ENCODE results near the gene MND1. TPM values are rescaled to one million over a fixed set of nuclear protein-coding genes. Genes with fewer than 3 reads are reported as not detected.

The MND1 gene
- total and polyA plus RNA-seq, 2 of the 8 experiments (the other 6 are each of a cell fraction or from before 2014, with no cell fraction given): 4.4 to 26.2 TPM

DNA sequence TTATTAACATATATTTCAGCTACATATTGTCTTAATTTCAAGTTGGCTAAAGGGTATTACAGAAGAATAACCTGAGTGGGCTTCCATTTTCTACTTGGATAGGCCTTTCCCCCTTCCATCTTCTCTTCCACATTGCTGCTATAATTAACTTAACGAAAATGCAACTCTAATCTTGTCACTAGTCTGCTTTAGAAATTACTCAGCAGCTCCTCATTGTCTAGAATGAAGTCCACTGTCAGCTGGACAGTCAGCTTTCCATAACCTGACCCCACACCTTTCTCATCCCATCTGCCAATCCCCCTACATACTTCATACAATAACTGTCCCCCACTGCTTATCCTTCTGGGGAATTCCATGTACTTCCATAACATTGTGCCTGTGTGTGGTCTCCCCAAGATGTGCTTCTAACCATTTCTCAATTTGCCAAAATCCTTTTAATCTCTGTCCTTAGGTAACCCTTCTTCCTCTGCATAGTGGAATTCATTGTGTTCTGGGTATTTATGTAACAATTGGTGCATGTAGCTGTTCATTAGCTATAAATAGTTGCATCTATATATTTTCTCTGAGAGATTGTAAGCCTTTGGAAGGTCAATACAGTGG, 4.8 kb downstream of the MND1 start (continued):
- TF ChIP-seq, protein P1, sequence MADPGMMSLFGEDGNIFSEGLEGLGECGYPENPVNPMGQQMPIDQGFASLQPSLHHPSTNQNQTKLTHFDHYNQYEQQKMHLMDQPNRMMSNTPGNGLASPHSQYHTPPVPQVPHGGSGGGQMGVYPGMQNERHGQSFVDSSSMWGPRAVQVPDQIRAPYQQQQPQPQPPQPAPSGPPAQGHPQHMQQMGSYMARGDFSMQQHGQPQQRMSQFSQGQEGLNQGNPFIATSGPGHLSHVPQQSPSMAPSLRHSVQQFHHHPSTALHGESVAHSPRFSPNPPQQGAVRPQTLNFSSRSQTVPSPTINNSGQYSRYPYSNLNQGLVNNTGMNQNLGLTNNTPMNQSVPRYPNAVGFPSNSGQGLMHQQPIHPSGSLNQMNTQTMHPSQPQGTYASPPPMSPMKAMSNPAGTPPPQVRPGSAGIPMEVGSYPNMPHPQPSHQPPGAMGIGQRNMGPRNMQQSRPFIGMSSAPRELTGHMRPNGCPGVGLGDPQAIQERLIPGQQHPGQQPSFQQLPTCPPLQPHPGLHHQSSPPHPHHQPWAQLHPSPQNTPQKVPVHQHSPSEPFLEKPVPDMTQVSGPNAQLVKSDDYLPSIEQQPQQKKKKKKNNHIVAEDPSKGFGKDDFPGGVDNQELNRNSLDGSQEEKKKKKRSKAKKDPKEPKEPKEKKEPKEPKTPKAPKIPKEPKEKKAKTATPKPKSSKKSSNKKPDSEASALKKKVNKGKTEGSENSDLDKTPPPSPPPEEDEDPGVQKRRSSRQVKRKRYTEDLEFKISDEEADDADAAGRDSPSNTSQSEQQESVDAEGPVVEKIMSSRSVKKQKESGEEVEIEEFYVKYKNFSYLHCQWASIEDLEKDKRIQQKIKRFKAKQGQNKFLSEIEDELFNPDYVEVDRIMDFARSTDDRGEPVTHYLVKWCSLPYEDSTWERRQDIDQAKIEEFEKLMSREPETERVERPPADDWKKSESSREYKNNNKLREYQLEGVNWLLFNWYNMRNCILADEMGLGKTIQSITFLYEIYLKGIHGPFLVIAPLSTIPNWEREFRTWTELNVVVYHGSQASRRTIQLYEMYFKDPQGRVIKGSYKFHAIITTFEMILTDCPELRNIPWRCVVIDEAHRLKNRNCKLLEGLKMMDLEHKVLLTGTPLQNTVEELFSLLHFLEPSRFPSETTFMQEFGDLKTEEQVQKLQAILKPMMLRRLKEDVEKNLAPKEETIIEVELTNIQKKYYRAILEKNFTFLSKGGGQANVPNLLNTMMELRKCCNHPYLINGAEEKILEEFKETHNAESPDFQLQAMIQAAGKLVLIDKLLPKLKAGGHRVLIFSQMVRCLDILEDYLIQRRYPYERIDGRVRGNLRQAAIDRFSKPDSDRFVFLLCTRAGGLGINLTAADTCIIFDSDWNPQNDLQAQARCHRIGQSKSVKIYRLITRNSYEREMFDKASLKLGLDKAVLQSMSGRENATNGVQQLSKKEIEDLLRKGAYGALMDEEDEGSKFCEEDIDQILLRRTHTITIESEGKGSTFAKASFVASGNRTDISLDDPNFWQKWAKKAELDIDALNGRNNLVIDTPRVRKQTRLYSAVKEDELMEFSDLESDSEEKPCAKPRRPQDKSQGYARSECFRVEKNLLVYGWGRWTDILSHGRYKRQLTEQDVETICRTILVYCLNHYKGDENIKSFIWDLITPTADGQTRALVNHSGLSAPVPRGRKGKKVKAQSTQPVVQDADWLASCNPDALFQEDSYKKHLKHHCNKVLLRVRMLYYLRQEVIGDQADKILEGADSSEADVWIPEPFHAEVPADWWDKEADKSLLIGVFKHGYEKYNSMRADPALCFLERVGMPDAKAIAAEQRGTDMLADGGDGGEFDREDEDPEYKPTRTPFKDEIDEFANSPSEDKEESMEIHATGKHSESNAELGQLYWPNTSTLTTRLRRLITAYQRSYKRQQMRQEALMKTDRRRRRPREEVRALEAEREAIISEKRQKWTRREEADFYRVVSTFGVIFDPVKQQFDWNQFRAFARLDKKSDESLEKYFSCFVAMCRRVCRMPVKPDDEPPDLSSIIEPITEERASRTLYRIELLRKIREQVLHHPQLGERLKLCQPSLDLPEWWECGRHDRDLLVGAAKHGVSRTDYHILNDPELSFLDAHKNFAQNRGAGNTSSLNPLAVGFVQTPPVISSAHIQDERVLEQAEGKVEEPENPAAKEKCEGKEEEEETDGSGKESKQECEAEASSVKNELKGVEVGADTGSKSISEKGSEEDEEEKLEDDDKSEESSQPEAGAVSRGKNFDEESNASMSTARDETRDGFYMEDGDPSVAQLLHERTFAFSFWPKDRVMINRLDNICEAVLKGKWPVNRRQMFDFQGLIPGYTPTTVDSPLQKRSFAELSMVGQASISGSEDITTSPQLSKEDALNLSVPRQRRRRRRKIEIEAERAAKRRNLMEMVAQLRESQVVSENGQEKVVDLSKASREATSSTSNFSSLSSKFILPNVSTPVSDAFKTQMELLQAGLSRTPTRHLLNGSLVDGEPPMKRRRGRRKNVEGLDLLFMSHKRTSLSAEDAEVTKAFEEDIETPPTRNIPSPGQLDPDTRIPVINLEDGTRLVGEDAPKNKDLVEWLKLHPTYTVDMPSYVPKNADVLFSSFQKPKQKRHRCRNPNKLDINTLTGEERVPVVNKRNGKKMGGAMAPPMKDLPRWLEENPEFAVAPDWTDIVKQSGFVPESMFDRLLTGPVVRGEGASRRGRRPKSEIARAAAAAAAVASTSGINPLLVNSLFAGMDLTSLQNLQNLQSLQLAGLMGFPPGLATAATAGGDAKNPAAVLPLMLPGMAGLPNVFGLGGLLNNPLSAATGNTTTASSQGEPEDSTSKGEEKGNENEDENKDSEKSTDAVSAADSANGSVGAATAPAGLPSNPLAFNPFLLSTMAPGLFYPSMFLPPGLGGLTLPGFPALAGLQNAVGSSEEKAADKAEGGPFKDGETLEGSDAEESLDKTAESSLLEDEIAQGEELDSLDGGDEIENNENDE (IDR thresholded peaks at IDR 0.05; ENCODE audit: insufficient replicate concordance, low read length): no peak
- TF ChIP-seq TBP (IDR thresholded peaks at IDR 0.05; ENCODE audit: low read depth, low read length) (no peak), TCF12 (IDR thresholded peaks at IDR 0.05; ENCODE audit: low read depth, low read length) (no peak), MAFK (IDR thresholded peaks at IDR 0.05; ENCODE audit: low read depth, low read length) (no peak), POLR2AphosphoS5 (IDR thresholded peaks at IDR 0.05; ENCODE audit: low read depth, low read length) (no peak), NRF1 (IDR thresholded peaks at IDR 0.05; ENCODE audit: low read depth, low read length) (no peak), TEAD4 (IDR thresholded peaks at IDR 0.05; ENCODE audit: low read depth, low read length) (no peak), PHF8 (conservative IDR thresholded peaks at IDR 0.05; ENCODE audit: low read depth, low read length) (no peak)
- TF ChIP-seq, protein P2, sequence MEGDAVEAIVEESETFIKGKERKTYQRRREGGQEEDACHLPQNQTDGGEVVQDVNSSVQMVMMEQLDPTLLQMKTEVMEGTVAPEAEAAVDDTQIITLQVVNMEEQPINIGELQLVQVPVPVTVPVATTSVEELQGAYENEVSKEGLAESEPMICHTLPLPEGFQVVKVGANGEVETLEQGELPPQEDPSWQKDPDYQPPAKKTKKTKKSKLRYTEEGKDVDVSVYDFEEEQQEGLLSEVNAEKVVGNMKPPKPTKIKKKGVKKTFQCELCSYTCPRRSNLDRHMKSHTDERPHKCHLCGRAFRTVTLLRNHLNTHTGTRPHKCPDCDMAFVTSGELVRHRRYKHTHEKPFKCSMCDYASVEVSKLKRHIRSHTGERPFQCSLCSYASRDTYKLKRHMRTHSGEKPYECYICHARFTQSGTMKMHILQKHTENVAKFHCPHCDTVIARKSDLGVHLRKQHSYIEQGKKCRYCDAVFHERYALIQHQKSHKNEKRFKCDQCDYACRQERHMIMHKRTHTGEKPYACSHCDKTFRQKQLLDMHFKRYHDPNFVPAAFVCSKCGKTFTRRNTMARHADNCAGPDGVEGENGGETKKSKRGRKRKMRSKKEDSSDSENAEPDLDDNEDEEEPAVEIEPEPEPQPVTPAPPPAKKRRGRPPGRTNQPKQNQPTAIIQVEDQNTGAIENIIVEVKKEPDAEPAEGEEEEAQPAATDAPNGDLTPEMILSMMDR (IDR thresholded peaks at IDR 0.05; ENCODE audit: control extremely low read depth in 1 of 3, insufficient read depth in 1 of 3, low read depth in 1 of 3, low read length in 3 of 3): no peak

All from H1 (cell line).